WTC11 (cell line): ENCODE results near the gene LCE5A. TPM values are rescaled to one million over a fixed set of nuclear protein-coding genes. Genes with fewer than 3 reads are reported as not detected.

Experiments used
- ATAC-seq: fragments of 200-7000 bp; cut with Tn5 transposase; 2 replicates; pipeline ENCODE4 v1.10.0; 2021; ENCODE audit warnings: mild to moderate bottlenecking, moderate library complexity
- CTCF ChIA-PET: fragments of 300-600 bp; sonication (Branson Sonifier 250); formaldehyde crosslinking; loops from one replicate; lab custom pipeline; 2021; ENCODE audit warnings: antibody characterized with exemption; lab: Charles Lee
- POLR2A ChIA-PET: fragments of 350-600 bp; sonication (Branson Sonifier 250); formaldehyde crosslinking; loops from one replicate; lab custom pipeline; 2021; ENCODE audit warnings: antibody characterized with exemption; lab: Charles Lee
- DNase-seq: peaks from one replicate; pipeline ENCODE4 v3.0.0; 2021; ENCODE audit warnings: low spot score
- H3K27ac Mint-ChIP-seq: 2 replicates; pipeline ENCODE4 v1.8.0; 2021; ENCODE audit warnings: mixed read lengths
- H3K27me3 Mint-ChIP-seq: 2 replicates; pipeline ENCODE4 v1.8.0; 2021; ENCODE audit warnings: low read depth, mild to moderate bottlenecking, moderate library complexity, mixed read lengths
- H3K36me3 Mint-ChIP-seq: 2 replicates; pipeline ENCODE4 v1.8.0; 2021; ENCODE audit warnings: mixed read lengths
- H3K4me1 Mint-ChIP-seq: 2 replicates; pipeline ENCODE4 v1.8.0; 2022; ENCODE audit warnings: mixed read lengths
- H3K4me3 Mint-ChIP-seq: 2 replicates; pipeline ENCODE4 v1.8.0; 2021; ENCODE audit warnings: mild to moderate bottlenecking, moderate library complexity, mixed read lengths
- H3K9me3 Mint-ChIP-seq: 2 replicates; pipeline ENCODE4 v1.8.0; 2021; ENCODE audit warnings: mixed read lengths
- ATF6 ChIP-seq: sonication (generic); formaldehyde crosslinking; IDR thresholded peaks from 2 replicates; pipeline ENCODE4 v1.8.1; 2023; ENCODE audit warnings: mild to moderate bottlenecking, missing genetic modification reagents
- CBFB ChIP-seq: sonication (generic); formaldehyde crosslinking; IDR thresholded peaks from 2 replicates; pipeline ENCODE4 v1.8.1; 2022; ENCODE audit warnings: mild to moderate bottlenecking, low read depth, missing genetic modification reagents
- FOXP1 ChIP-seq: sonication (generic); formaldehyde crosslinking; IDR thresholded peaks from 2 replicates; pipeline ENCODE4 v1.8.0; 2022; ENCODE audit warnings: missing genetic modification reagents, mild to moderate bottlenecking, moderate library complexity, borderline replicate concordance
- GRHL2 ChIP-seq: fragments of 250-450 bp; sonication (Bioruptor Pico); IDR thresholded peaks from 2 replicates; pipeline ENCODE4 v1.8.0; 2022; ENCODE audit warnings: mild to moderate bottlenecking, moderate library complexity; ENCODE audit not compliant: insufficient replicate concordance, severe bottlenecking
- NR3C1 ChIP-seq: sonication (generic); formaldehyde crosslinking; conservative IDR thresholded peaks from 2 replicates; pipeline ENCODE4 v1.8.1; 2023; ENCODE audit warnings: low read depth, mild to moderate bottlenecking, missing genetic modification reagents
- OVOL2 ChIP-seq: fragments of 250-450 bp; sonication (Bioruptor Pico); IDR thresholded peaks from 2 replicates; pipeline ENCODE4 v1.9.0; 2021; ENCODE audit warnings: mild to moderate bottlenecking, borderline replicate concordance
- ZMAT4 ChIP-seq: fragments of 250-450 bp; sonication (Bioruptor Pico); IDR thresholded peaks from 2 replicates; pipeline ENCODE4 v1.9.0; 2021; ENCODE audit warnings: mild to moderate bottlenecking
- ZNF416 ChIP-seq: fragments of 250-450 bp; sonication (Bioruptor Pico); IDR thresholded peaks from 2 replicates; pipeline ENCODE4 v1.9.0; 2021; ENCODE audit warnings: mild to moderate bottlenecking, inconsistent platforms
- ZNF512 ChIP-seq: sonication (generic); formaldehyde crosslinking; IDR thresholded peaks from 2 replicates; pipeline ENCODE4 v1.8.1; 2022; ENCODE audit warnings: missing genetic modification reagents, borderline replicate concordance
- ZNF532 ChIP-seq: fragments of 250-450 bp; sonication (Bioruptor Pico); IDR thresholded peaks from 2 replicates; pipeline ENCODE4 v1.9.0; 2021; ENCODE audit warnings: mild to moderate bottlenecking, borderline replicate concordance
- ZNF671 ChIP-seq: fragments of 250-450 bp; sonication (Bioruptor Pico); IDR thresholded peaks from 2 replicates; pipeline ENCODE4 v1.8.0; 2021; ENCODE audit warnings: mild to moderate bottlenecking
- total RNA-seq: library from RNA; stranded (reverse); gene quantifications from 3 replicates; pipeline ENCODE4 v1.2.3, GENCODE V29; 2021
- TF ChIP-seq, protein P1 (sequence below): sonication (generic); formaldehyde crosslinking; IDR thresholded peaks from 2 replicates; pipeline ENCODE4 v1.8.1; 2022; ENCODE audit warnings: low read depth, mild to moderate bottlenecking, moderate library complexity, missing genetic modification reagents, borderline replicate concordance
- TF ChIP-seq, protein P2 (sequence below): fragments of 250-450 bp; sonication (Bioruptor Pico); IDR thresholded peaks from 2 replicates; pipeline ENCODE4 v1.9.0; 2021; ENCODE audit warnings: mild to moderate bottlenecking
- TF ChIP-seq, protein P3 (sequence below): fragments of 250-450 bp; sonication (Bioruptor Pico); conservative IDR thresholded peaks from 2 replicates; pipeline ENCODE4 v1.9.0; 2021; ENCODE audit warnings: mild to moderate bottlenecking
- TF ChIP-seq, protein P4 (sequence below): sonication (generic); formaldehyde crosslinking; IDR thresholded peaks from 2 replicates; pipeline ENCODE4 v1.8.1; 2022; ENCODE audit warnings: mild to moderate bottlenecking, missing genetic modification reagents, moderate library complexity, borderline replicate concordance

Gene LCE5A
- total RNA-seq, 1 experiment from 2014 or later = not detected

- TF ChIP-seq ATF6 = no peak
- no peak for TF ChIP-seq FOXP1 (CRISPR knock-in tag)
- no peak for TF ChIP-seq GRHL2 (CRISPR knock-in tag)
Measured at GRCh38 chr1:152533327-152533938, 22.8 kb downstream of the LCE5A start (continued).

- H3K36me3 Mint-ChIP-seq = peaks cover 80% of the 10 kb centered on the region
- no peak overlapping the region for H3K4me3 Mint-ChIP-seq
- H3K27me3 Mint-ChIP-seq = peaks cover 4% of the 10 kb centered on the region; the same call in 1 of the 2 replicates
- CTCF ChIA-PET = no interaction called here
- POLR2A ChIA-PET = no interaction called here
- TF ChIP-seq, protein P1, sequence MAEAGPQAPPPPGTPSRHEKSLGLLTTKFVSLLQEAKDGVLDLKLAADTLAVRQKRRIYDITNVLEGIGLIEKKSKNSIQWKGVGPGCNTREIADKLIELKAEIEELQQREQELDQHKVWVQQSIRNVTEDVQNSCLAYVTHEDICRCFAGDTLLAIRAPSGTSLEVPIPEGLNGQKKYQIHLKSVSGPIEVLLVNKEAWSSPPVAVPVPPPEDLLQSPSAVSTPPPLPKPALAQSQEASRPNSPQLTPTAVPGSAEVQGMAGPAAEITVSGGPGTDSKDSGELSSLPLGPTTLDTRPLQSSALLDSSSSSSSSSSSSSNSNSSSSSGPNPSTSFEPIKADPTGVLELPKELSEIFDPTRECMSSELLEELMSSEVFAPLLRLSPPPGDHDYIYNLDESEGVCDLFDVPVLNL (CRISPR knock-in tag) = no peak
- TF ChIP-seq CBFB (CRISPR knock-in tag) (no peak), ZNF671 (CRISPR knock-in tag) (no peak)
- DNase-seq (no peak), ATAC-seq (no peak)
- H3K27ac Mint-ChIP-seq = no peak overlapping the region
- H3K4me1 Mint-ChIP-seq = no peaks in the 10 kb centered on the region
- peaks cover 85% of the 10 kb centered on the region for H3K9me3 Mint-ChIP-seq
Measured at GRCh38 chr1:152535774-152536173, 25.2 kb downstream of the LCE5A start.

- Mint-ChIP-seq H3K4me3 (no peak overlapping the region), H3K4me1 (no peaks in the 10 kb centered on the region), H3K27me3 (peaks cover 4% of the 10 kb centered on the region; the same call in 1 of the 2 replicates), H3K27ac (no peak overlapping the region), H3K9me3 (peaks cover 88% of the 10 kb centered on the region), H3K36me3 (peaks cover 85% of the 10 kb centered on the region)
- ChIA-PET CTCF (no interaction called here), POLR2A (no interaction called here)
- DNase-seq (no peak), ATAC-seq (no peak)
- no peak for TF ChIP-seq ZMAT4 (CRISPR knock-in tag)
- no peak for TF ChIP-seq ZNF416 (CRISPR knock-in tag)
- TF ChIP-seq NR3C1 (CRISPR knock-in tag) = no peak
- TF ChIP-seq, protein P2, sequence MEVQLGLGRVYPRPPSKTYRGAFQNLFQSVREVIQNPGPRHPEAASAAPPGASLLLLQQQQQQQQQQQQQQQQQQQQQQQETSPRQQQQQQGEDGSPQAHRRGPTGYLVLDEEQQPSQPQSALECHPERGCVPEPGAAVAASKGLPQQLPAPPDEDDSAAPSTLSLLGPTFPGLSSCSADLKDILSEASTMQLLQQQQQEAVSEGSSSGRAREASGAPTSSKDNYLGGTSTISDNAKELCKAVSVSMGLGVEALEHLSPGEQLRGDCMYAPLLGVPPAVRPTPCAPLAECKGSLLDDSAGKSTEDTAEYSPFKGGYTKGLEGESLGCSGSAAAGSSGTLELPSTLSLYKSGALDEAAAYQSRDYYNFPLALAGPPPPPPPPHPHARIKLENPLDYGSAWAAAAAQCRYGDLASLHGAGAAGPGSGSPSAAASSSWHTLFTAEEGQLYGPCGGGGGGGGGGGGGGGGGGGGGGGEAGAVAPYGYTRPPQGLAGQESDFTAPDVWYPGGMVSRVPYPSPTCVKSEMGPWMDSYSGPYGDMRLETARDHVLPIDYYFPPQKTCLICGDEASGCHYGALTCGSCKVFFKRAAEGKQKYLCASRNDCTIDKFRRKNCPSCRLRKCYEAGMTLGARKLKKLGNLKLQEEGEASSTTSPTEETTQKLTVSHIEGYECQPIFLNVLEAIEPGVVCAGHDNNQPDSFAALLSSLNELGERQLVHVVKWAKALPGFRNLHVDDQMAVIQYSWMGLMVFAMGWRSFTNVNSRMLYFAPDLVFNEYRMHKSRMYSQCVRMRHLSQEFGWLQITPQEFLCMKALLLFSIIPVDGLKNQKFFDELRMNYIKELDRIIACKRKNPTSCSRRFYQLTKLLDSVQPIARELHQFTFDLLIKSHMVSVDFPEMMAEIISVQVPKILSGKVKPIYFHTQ (CRISPR knock-in tag) = no peak
- TF ChIP-seq, protein P3, sequence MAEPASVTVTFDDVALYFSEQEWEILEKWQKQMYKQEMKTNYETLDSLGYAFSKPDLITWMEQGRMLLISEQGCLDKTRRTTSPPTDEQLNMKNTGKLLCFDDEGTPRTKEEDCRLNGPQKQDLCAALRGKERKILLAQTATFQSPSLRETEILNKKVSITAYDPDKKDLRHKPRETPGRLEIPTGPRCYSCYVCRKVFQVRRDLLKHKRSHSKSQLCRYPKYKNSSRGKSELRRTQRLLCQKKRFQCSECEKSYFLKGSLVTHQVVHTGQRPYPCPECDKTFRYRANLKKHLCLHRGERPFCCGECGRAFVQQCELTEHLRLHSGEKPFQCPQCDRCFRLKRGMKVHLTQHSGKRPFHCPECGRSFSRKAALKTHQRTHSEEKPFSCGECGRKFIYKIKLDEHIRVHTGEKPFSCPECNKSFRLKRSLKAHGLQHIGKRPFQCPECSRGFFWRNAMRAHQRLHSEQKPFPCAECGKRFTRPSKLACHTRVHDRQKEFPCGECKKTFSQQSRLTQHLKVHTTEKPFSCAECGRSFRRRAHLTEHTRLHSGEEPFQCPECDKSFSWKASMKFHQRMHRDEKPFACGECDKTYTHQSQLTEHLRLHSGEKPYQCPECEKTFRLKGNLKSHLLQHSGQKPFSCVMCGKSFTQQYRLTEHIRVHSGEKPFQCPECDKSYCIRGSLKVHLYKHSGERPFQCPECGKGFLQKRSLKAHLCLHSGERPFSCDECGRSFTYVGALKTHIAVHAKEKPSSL (CRISPR knock-in tag) = no peak
- TF ChIP-seq ZNF512 (CRISPR knock-in tag) = no peak
- no peak for TF ChIP-seq ZNF532 (CRISPR knock-in tag)
- TF ChIP-seq, protein P4, sequence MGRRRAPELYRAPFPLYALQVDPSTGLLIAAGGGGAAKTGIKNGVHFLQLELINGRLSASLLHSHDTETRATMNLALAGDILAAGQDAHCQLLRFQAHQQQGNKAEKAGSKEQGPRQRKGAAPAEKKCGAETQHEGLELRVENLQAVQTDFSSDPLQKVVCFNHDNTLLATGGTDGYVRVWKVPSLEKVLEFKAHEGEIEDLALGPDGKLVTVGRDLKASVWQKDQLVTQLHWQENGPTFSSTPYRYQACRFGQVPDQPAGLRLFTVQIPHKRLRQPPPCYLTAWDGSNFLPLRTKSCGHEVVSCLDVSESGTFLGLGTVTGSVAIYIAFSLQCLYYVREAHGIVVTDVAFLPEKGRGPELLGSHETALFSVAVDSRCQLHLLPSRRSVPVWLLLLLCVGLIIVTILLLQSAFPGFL (CRISPR knock-in tag) = no peak
- no peak for TF ChIP-seq OVOL2 (CRISPR knock-in tag)
Measured at GRCh38 chr1:152537496-152537895, 26.9 kb downstream of the LCE5A start.
